ENCODE measurements around the gene LAMA2. TPM values are rescaled to one million over a fixed set of nuclear protein-coding genes. Genes with fewer than 3 reads are reported as not detected.

LAMA2 gene
- total and polyA plus RNA-seq, 2 of the 8 experiments (the other 6 are each of a cell fraction or from before 2014, with no cell fraction given), result 1.3 to 3.8 TPM

- no peak for TF ChIP-seq SP2 (IDR thresholded peaks at IDR 0.05; ENCODE audit: low read length)
- no peak for TF ChIP-seq ATF2 (IDR thresholded peaks at IDR 0.05; ENCODE audit: low read length)
- no peak for TF ChIP-seq TAF1 (IDR thresholded peaks at IDR 0.05; ENCODE audit: low read depth, low read length)
- TF ChIP-seq GABPA (IDR thresholded peaks at IDR 0.05; ENCODE audit: borderline replicate concordance, insufficient read depth, low read length), result no peak
Measured at GRCh38 chr6:129280749-129281148, 397.8 kb downstream of the LAMA2 start (continued).
